OCI-LY7 (cell line): ENCODE data around the gene GYS2. TPM values are rescaled to one million over a fixed set of nuclear protein-coding genes. Genes with fewer than 3 reads are reported as not detected.

ENCODE experiments used
- BruUV-seq: library from RNA; stranded (reverse); fragments of 400-500 nt; replicated peaks from 2 replicates; lab custom pipeline; 2021; lab: Mats Ljungman, UMichigan
- CTCF ChIA-PET: fragments of 300-600 bp; sonication (Branson Sonifier 250); formaldehyde crosslinking; loops from one replicate; lab custom pipeline; 2022; ENCODE audit warnings: antibody characterized with exemption; ENCODE audit not compliant: unreplicated experiment; lab: Charles Lee
- POLR2A ChIA-PET: fragments of 300-600 bp; sonication (Branson Sonifier 250); formaldehyde crosslinking; loops from one replicate; lab custom pipeline; 2022; ENCODE audit warnings: antibody characterized with exemption; lab: Charles Lee
- DNase-seq: peaks from one replicate; pipeline ENCODE4 v3.0.0-alpha.2; 2015; ENCODE audit warnings: low spot score
- H2AFZ ChIP-seq: fragments of 200-600 bp; sonication (generic), shearing (Covaris generic); 2 replicates; pipeline ENCODE4 v1.6.1; 2014; ENCODE audit warnings: mild to moderate bottlenecking, antibody characterized with exemption, low read length, moderate library complexity
- H3K27ac ChIP-seq: fragments of 200-600 bp; sonication (generic); 2 replicates; pipeline ENCODE4 v1.5.1; 2014; ENCODE audit warnings: mixed run types, low read depth, mild to moderate bottlenecking, moderate library complexity, low read length, inconsistent platforms; ENCODE audit not compliant: poor library complexity, severe bottlenecking
- H3K36me3 ChIP-seq: fragments of 200-600 bp; sonication (generic); 2 replicates; pipeline ENCODE4 v1.6.1; 2014; ENCODE audit warnings: mild to moderate bottlenecking, antibody characterized with exemption, low read length, moderate library complexity, mixed read lengths; ENCODE audit not compliant: insufficient read depth
- H3K4me1 ChIP-seq: fragments of 200-600 bp; sonication (generic); 2 replicates; pipeline ENCODE4 v1.5.1; 2014; ENCODE audit warnings: mild to moderate bottlenecking, low read length; ENCODE audit not compliant: insufficient read depth, poor library complexity, severe bottlenecking
- H3K4me2 ChIP-seq: fragments of 200-600 bp; sonication (generic); 2 replicates; pipeline ENCODE4 v1.6.1; 2014; ENCODE audit warnings: mild to moderate bottlenecking, low read length
- H3K4me3 ChIP-seq: fragments of 200-600 bp; sonication (generic); 2 replicates; pipeline ENCODE4 v1.5.1; 2014; ENCODE audit warnings: mild to moderate bottlenecking, low read depth, low read length; ENCODE audit not compliant: poor library complexity, severe bottlenecking
- H3K79me2 ChIP-seq: fragments of 200-600 bp; sonication (generic); 2 replicates; pipeline ENCODE4 v1.6.1; 2016; ENCODE audit warnings: low read depth, mild to moderate bottlenecking, low read length, moderate library complexity, mixed read lengths; ENCODE audit not compliant: insufficient read depth
- H3K9me2 ChIP-seq: fragments of 200-600 bp; sonication (generic); 2 replicates; pipeline ENCODE4 v1.6.1; 2016; ENCODE audit warnings: mild to moderate bottlenecking, low read length, mixed read lengths; ENCODE audit not compliant: insufficient read depth
- H3K9me3 ChIP-seq: fragments of 200-600 bp; sonication (generic); 2 replicates; pipeline ENCODE4 v1.6.1; 2014; ENCODE audit warnings: mild to moderate bottlenecking, mixed run types, low read length, mixed read lengths
- H4K20me1 ChIP-seq: fragments of 200-600 bp; sonication (generic); 2 replicates; pipeline ENCODE4 v1.6.1; 2014; ENCODE audit warnings: mild to moderate bottlenecking, antibody characterized with exemption, low read length, moderate library complexity, mixed read lengths; ENCODE audit not compliant: insufficient read depth
- CTCF ChIP-seq: fragments of 200-600 bp; sonication (generic); conservative IDR thresholded peaks from 2 replicates; pipeline ENCODE4 v1.5.1; 2014; ENCODE audit warnings: mild to moderate bottlenecking, antibody characterized with exemption, low read length, moderate library complexity, mixed read lengths
- EZH2phosphoT487 ChIP-seq: fragments of 200-600 bp; sonication (generic); IDR thresholded peaks from 2 replicates; pipeline ENCODE4 v1.6.1; 2018; ENCODE audit warnings: low read depth, borderline replicate concordance, mild to moderate bottlenecking, mixed run types, antibody characterized with exemption, low read length, moderate library complexity, mixed read lengths
- intact Hi-C: fragments of 100-400 bp; cut with micrococcal nuclease; formaldehyde crosslinking; loops from one replicate; pipeline ENCODE4 v1.10.0; 2022; ENCODE audit not compliant: unreplicated experiment
- total RNA-seq, 2 experiments: library from RNA; depleted of rRNA in 1 of 2; stranded (reverse); fragments of >200 nt in 1 of 2; shearing (Covaris generic) in 1 of 2; gene quantifications; 2 replicates each; pipeline ENCODE4 v1.2.3, GENCODE V29; 2014 to 2022

GYS2 gene
- total RNA-seq, 2 experiments from 2014 or later: not detected

GRCh38 chr12:21631367-21631766, 26.7 kb upstream of the GYS2 start:
- Histone ChIP-seq H3K79me2 (peaks cover 2% of the 10 kb centered on the region; the same call in 1 of the 2 replicates), H3K4me2 (no peak overlapping the region), H3K4me3 (no peak overlapping the region), H3K36me3 (peaks cover 59% of the 10 kb centered on the region), H3K27ac (no peak overlapping the region), H2AFZ (no peak overlapping the region), H4K20me1 (no peaks in the 10 kb centered on the region), H3K9me3 (no peaks in the 10 kb centered on the region), H3K9me2 (no peaks in the 10 kb centered on the region), H3K4me1 (no peaks in the 10 kb centered on the region)
- DNase-seq: no peak
- TF ChIP-seq CTCF (no peak), EZH2phosphoT487 (no peak)
- intact Hi-C loops: no loop called here
- no TSS peak for BruUV-seq
- ChIA-PET POLR2A (interaction anchor here (0.6 to 1.0 kb wide), 3 partner anchors 9 to 1055 kb away, joined by 3 read pairs; no protein-coding TSS in a partner anchor), CTCF (no interaction called here)

GRCh38 chr12:21627924-21628323, 23.3 kb upstream of the GYS2 start:
- Histone ChIP-seq H3K4me1 (no peaks in the 10 kb centered on the region), H3K4me3 (no peak overlapping the region), H3K9me3 (no peaks in the 10 kb centered on the region), H3K9me2 (no peaks in the 10 kb centered on the region), H3K4me2 (no peak overlapping the region), H4K20me1 (no peaks in the 10 kb centered on the region), H3K79me2 (no peaks in the 10 kb centered on the region), H3K27ac (no peak overlapping the region), H2AFZ (no peak overlapping the region), H3K36me3 (peaks cover 24% of the 10 kb centered on the region)
- POLR2A ChIA-PET: interaction anchor here (1.0 to 1.3 kb wide), 2 partner anchors 12 to 17 kb away, joined by 4 to 5 read pairs; no protein-coding TSS in a partner anchor
- no TSS peak for BruUV-seq
- no peak for DNase-seq
- intact Hi-C loops: no loop called here
- TF ChIP-seq EZH2phosphoT487 (no peak), CTCF (no peak)
- CTCF ChIA-PET: no interaction called here

- H3K4me2 ChIP-seq: no peak overlapping the region
- no TSS peak for BruUV-seq
- no peak overlapping the region for H3K27ac ChIP-seq
- H3K4me3 ChIP-seq: no peak overlapping the region
- H3K4me1 ChIP-seq: no peaks in the 10 kb centered on the region
- H3K36me3 ChIP-seq: no peaks in the 10 kb centered on the region
- H3K9me3 ChIP-seq: no peaks in the 10 kb centered on the region
- ChIA-PET POLR2A (no interaction called here), CTCF (no interaction called here)
- no peak for DNase-seq
- intact Hi-C loops: no loop called here
- no peaks in the 10 kb centered on the region for H3K79me2 ChIP-seq
- H2AFZ ChIP-seq: no peak overlapping the region
- TF ChIP-seq EZH2phosphoT487 (no peak), CTCF (no peak)
- H3K9me2 ChIP-seq: no peaks in the 10 kb centered on the region
- no peaks in the 10 kb centered on the region for H4K20me1 ChIP-seq
Measured at GRCh38 chr12:21618566-21618965, 13.9 kb upstream of the GYS2 start.
